ENCODE results near the gene OR5AS1.

- no peak for TF ChIP-seq CTCF (IDR thresholded peaks at IDR 0.05)
- no peak for TF ChIP-seq POLR2A (IDR thresholded peaks at IDR 0.05)
- TF ChIP-seq EP300 (IDR thresholded peaks at IDR 0.05), result no peak
These were observed 21.0 kb downstream of the OR5AS1 start for GRCh38 chr11:56048480-56048879.
